Lung (tissue), 12 donors: ENCODE results near the gene SLC15A1. TPM values are rescaled to one million over a fixed set of nuclear protein-coding genes. Genes with fewer than 3 reads are reported as not detected.

Experiments used
- ATAC-seq: fragments of 200-7000 bp; cut with Tn5 transposase; one replicate; pipeline ENCODE4 v1.9.1; 2020; ENCODE audit warnings: moderate number of reproducible peaks; ENCODE audit not compliant: insufficient read depth, low FRiP score
- DNase-seq, 3 donors: peaks; one replicate each; pipeline ENCODE4 v3.0.0-alpha.2; 2013 to 2017
- H3K27ac ChIP-seq, 2 donors: one replicate each; pipeline ENCODE4 v1.5.1; 2013; ENCODE audit warnings: mild to moderate bottlenecking in 2 of 2, moderate library complexity in 2 of 2, control low read depth in 1 of 2, inconsistent platforms in 1 of 2, low read depth in 1 of 2, low read length in 1 of 2
- H3K27me3 ChIP-seq, 3 donors: one replicate each; pipeline ENCODE4 v1.5.1; 2013; ENCODE audit warnings: low read length in 2 of 3; ENCODE audit not compliant: control insufficient read depth in 3 of 3, insufficient read depth in 3 of 3
- H3K36me3 ChIP-seq, 4 donors: one replicate each; pipeline ENCODE4 v1.5.1; 2013; ENCODE audit warnings: low read length in 4 of 4, mild to moderate bottlenecking in 1 of 4, moderate library complexity in 1 of 4; ENCODE audit not compliant: control insufficient read depth in 4 of 4, insufficient read depth in 4 of 4
- H3K4me1 ChIP-seq, 5 donors: one replicate each; pipeline ENCODE4 v1.5.1; 2013; ENCODE audit warnings: low read length in 5 of 5, mild to moderate bottlenecking in 2 of 5, moderate library complexity in 1 of 5; ENCODE audit not compliant: control insufficient read depth in 5 of 5, insufficient read depth in 5 of 5
- H3K4me3 ChIP-seq: one replicate; pipeline ENCODE4 v1.5.1; 2013; ENCODE audit warnings: mild to moderate bottlenecking, control low read depth, moderate library complexity
- H3K9ac ChIP-seq, 2 donors: one replicate each; pipeline ENCODE4 v1.5.1; 2013; ENCODE audit warnings: low read length in 2 of 2, control low read depth in 1 of 2; ENCODE audit not compliant: insufficient read depth in 1 of 2
- H3K9me3 ChIP-seq, 4 donors: one replicate each; pipeline ENCODE4 v1.5.1; 2013; ENCODE audit warnings: low read length in 3 of 4, mild to moderate bottlenecking in 1 of 4, moderate library complexity in 1 of 4; ENCODE audit not compliant: control insufficient read depth in 4 of 4, insufficient read depth in 3 of 4
- CTCF ChIP-seq: IDR thresholded peaks from 2 replicates; pipeline ENCODE4 v1.5.1; 2012; ENCODE audit warnings: mild to moderate bottlenecking; ENCODE audit errors: control extremely low read depth, extremely low read depth
- WGBS, 2 donors: extraction: QIAGEN DNeasy Blood & Tissue Kit; methylation state at CpG; one replicate each; pipeline ENCODE4 v1.1.7; 2013; 5-methylcytosine and 5-hydroxymethylcytosine counted together
- polyA plus RNA-seq, 2 donors: library from polyadenylated mRNA; stranded (reverse); fragments of 200-250 nt; gene quantifications; one replicate each; pipeline ENCODE4 v1.2.1, GENCODE V29; 2013
- total RNA-seq, 2 donors: library from RNA; depleted of rRNA in 1 of 2; stranded (reverse); fragments of >200 nt in 1 of 2; gene quantifications; one replicate each; pipeline ENCODE4 v1.2.1, GENCODE V29; 2014 to 2021
- donor health status: control.
- donor health status: control.
- donor health status: Bipolar disorder and iron deficiency.
- donor health status: healthy.
- donor health status: DM: yes; HTN: yes; CAD: no.

Gene SLC15A1
- total and polyA plus RNA-seq, 4 donors = 0.01 to 1.4 (median 0.31) TPM; not detected in 1

GRCh38 chr13:98792785-98793495 is 40.5 kb upstream of the SLC15A1 start:
- Histone ChIP-seq H3K9me3 (peaks cover 0 to 1% (median 0%) of the 10 kb centered on the region in 4 donors), H3K36me3 (peaks cover 0 to 16% (median 9%) of the 10 kb centered on the region in 4 donors), H3K4me3 (no peak overlapping the region), H3K27me3 (no peaks in the 10 kb centered on the region), H3K27ac (no peak overlapping the region), H3K9ac (no peak overlapping the region), H3K4me1 (peaks cover 0 to 7% (median 0%) of the 10 kb centered on the region in 5 donors)
- no peak for DNase-seq
- TF ChIP-seq CTCF = no peak
- ATAC-seq = no peak
- WGBS, 2 donors = 78 to 88% methylated on average over 11 of the region's 11 CpGs

DNA sequence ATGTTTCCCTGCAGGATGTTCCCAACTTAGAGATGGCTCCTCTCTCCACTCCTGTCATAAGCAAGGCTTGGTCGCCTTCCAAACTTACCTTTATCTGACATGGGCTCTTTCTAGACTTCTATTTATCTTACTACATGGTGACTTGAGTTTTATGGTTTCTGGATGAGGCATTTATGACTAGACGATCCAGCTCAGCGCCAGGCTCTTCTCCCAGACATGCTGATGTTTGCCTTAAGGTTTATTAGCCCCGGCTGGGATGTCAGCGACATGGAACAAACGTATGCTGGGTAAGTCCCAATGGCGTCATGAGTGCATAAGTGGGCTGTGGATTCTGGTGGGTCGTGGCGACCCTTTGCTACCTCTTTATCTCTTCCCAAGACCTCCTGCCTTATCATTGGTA is 39.8 kb upstream of the SLC15A1 start:
- WGBS, 2 donors = 89% methylated on average over 9 of the region's 9 CpGs
- no peak overlapping the region for H3K9ac ChIP-seq
- H3K4me1 ChIP-seq = peaks cover 0 to 3% (median 0%) of the 10 kb centered on the region in 5 donors
- no peak for DNase-seq
- no peaks in the 10 kb centered on the region for H3K9me3 ChIP-seq
- H3K27ac ChIP-seq = no peak overlapping the region
- no peak overlapping the region for H3K4me3 ChIP-seq
- H3K36me3 ChIP-seq = peaks cover 0 to 16% (median 8%) of the 10 kb centered on the region in 4 donors
- no peaks in the 10 kb centered on the region for H3K27me3 ChIP-seq
- no peak for TF ChIP-seq CTCF
- no peak for ATAC-seq

- Histone ChIP-seq H3K4me3 (no peak overlapping the region), H3K9me3 (no peaks in the 10 kb centered on the region), H3K36me3 (peaks cover 0 to 9% (median 4%) of the 10 kb centered on the region in 4 donors), H3K9ac (no peak overlapping the region), H3K27ac (no peak overlapping the region), H3K4me1 (no peaks in the 10 kb centered on the region), H3K27me3 (no peaks in the 10 kb centered on the region)
- ATAC-seq = no peak
- no peak for DNase-seq
- no peak for TF ChIP-seq CTCF
- 91 to 92% methylated on average over 7 of the region's 7 CpGs for WGBS, 2 donors
Observed at GRCh38 chr13:98791611-98792010, 39.1 kb upstream of the SLC15A1 start.
